Measurements from ENCODE around the gene CDHR2. TPM values are rescaled to one million over a fixed set of nuclear protein-coding genes. Genes with fewer than 3 reads are reported as not detected.
A peak's percentile ranks its signal among the peaks of the same experiment; 100 is the strongest.

The CDHR2 gene
- total and polyA plus RNA-seq, 2 of the 13 experiments (the other 11 are each of a cell fraction or from before 2014, with no cell fraction given): 17.9 to 20.9 TPM

- TF ChIP-seq MYNN (CRISPR knock-in tag; IDR thresholded peaks at IDR 0.05; ENCODE audit: low read depth) (no peak), RARA (CRISPR knock-in tag; IDR thresholded peaks at IDR 0.05) (peak; percentile 40; the same call in 1 of the 2 replicates), ZNF382 (CRISPR knock-in tag; IDR thresholded peaks at IDR 0.05; ENCODE audit: borderline replicate concordance) (no peak), ZBTB3 (CRISPR knock-in tag; IDR thresholded peaks at IDR 0.05; ENCODE audit: borderline replicate concordance, low read depth) (no peak), KLF9 (CRISPR knock-in tag; IDR thresholded peaks at IDR 0.05; ENCODE audit: low read depth) (no peak), BORCS8-MEF2B (CRISPR knock-in tag; IDR thresholded peaks at IDR 0.05) (no peak), ELK4 (CRISPR knock-in tag; IDR thresholded peaks at IDR 0.05; ENCODE audit: borderline replicate concordance) (no peak), SNAPC4 (CRISPR knock-in tag; IDR thresholded peaks at IDR 0.05) (no peak), MZF1 (CRISPR knock-in tag; IDR thresholded peaks at IDR 0.05; ENCODE audit: borderline replicate concordance) (no peak), ZNF205 (CRISPR knock-in tag; IDR thresholded peaks at IDR 0.05) (no peak), ZEB1 (IDR thresholded peaks at IDR 0.05; ENCODE audit: insufficient replicate concordance, low read depth) (no peak), EZH2 (conservative IDR thresholded peaks at IDR 0.05; ENCODE audit: low read depth, low read length) (no peak), RXRA (CRISPR knock-in tag; IDR thresholded peaks at IDR 0.05) (no peak), NR2F6 (IDR thresholded peaks at IDR 0.05) (no peak), NR2F6 (CRISPR knock-in tag; IDR thresholded peaks at IDR 0.05) (no peak; the same call in 1 of the 2 replicates), ARID5B (CRISPR knock-in tag; IDR thresholded peaks at IDR 0.05) (peak; percentile 53), GLMP (CRISPR knock-in tag; IDR thresholded peaks at IDR 0.05; ENCODE audit: borderline replicate concordance) (no peak), HCFC1 (IDR thresholded peaks at IDR 0.05; ENCODE audit: low read depth, low read length) (no peak; the same call in 1 of the 2 replicates), IKZF1 (IDR thresholded peaks at IDR 0.05) (no peak), SIN3A (IDR thresholded peaks at IDR 0.05; ENCODE audit: borderline replicate concordance, low read depth, low read length) (no peak)
Observed at GRCh38 chr5:176547802-176548201, 1.3 kb upstream of the CDHR2 start (continued).

Data from HepG2 (cell line).